GM20431 (cell line): ENCODE measurements around the gene ARHGAP31.
"Not testable (repeated sequence)": the region's sequence is repeated elsewhere in the genome, so short reads cannot be mapped to it uniquely, and the experiment has no call there.

ENCODE experiments used
- in situ Hi-C: fragments of 300-500 bp; cut with MseI, MboI; formaldehyde crosslinking; loops from one replicate; pipeline ENCODE4 v1.15.0; 2020; ENCODE audit warnings: low sequenced_read_pairs; ENCODE audit not compliant: unreplicated experiment

ARHGAP31 gene

DNA sequence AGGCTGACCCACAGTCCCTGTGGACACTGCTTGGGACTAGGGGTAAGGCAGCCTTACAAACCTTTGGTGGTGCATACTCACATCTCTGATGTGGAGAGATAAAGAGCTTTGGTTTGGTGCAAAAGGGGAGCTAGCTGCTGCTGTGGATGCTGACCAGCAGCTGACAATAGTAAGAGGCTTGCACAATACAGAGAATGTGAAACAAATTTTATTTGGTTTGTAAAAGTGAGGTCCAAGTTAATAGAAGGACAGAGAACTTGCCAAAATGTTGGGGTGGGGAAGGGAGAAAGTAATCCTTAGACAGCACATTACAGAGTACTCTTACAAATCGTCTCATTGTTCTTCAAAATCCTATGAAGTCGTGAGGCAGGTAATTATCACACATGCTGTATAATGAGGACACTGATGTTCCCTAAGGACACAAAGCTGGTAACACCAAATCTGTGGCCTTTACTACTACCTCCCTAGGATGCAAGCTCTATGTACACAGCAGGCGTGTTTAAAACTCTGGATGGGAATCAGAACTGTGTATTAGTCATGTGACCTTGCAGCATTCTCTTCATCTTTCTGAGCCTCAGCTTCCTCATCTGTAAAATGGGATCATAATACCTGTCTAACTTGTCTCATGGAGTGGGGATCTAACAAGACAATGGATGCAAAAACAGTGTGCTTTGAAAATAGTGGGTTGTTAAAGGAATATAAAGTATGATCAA is 21.6 kb downstream of the ARHGAP31 start:
- in situ Hi-C loops, result no loop called here

DNA sequence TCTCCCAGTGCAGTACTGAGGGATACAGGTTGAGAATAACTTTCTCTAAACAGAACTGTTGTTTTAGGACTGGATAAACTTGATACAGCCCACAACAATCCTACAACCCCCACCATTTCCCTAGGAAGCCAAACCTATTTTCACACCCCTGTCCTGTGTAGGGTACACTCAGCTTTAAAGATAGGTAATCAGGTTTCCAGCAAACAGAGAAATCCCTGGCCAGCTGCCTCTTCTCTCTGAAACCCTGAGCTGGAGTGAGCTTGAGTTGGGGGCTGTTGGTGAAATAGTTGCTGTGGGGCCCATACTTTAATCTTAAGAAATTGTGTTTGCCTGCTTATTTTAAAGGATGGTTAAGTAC is 22.1 kb downstream of the ARHGAP31 start:
- in situ Hi-C loops, result no loop called here

DNA sequence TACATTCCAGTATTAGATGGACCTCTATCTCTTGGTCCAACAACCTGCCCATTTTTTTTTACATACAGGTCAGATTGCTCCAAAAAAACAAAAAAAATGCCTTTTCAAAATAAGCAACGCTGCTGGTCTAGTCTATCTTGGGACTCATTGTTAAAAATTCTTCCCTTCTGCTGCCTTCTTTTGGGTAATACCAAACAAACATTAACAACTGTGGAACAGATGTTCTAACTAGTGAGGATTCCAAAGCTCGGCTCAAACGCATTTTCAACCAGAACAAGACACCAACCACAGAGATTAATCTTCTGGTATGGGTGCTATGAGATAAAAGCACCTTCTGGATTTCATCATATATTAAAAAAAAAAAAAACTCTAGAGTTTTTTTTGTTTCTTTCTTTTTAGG is 24.7 kb downstream of the ARHGAP31 start:
- in situ Hi-C loops, result no loop called here

DNA sequence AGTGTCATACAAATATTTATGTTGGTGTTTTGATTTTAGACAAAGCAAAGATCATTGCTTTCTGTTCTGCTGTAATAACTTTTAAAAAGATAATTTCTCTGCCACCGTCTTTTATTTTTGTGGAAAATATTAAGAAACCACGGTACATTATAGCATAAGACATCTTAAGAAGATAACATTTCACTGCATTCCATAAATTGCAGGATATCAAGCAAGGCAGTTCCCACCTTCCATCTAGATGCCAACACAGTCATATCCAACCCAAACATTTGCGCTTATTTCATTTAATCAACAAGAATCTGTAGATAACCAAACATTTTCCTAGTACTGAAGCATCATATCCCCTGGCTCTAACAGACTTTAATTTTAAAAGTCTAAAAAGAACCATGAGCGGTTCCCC is 25.1 kb downstream of the ARHGAP31 start:
- in situ Hi-C loops, result no loop called here

DNA sequence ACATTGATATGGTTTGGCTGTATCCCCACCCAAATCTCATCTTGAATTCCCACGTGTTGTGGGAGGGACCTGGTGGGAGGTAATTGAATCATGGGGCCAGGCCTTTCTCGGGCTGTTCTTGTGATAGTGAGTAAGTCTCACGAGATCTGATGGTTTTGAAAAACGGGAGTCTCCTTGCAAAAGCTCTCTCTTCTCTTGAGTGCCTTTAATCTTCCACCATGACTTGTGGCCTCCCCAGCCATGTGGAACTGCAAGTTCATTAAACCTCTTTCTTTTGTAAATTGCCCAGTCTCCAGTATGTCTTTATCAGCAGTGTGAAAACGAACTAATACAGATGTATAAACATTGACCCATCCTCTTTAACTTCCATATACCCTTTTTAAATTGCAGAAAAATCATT is 26.6 kb downstream of the ARHGAP31 start:
- in situ Hi-C loops, result not testable (repeated sequence)

- in situ Hi-C loops, result no loop called here
Measured at GRCh38 chr3:119322021-119322834, 28.0 kb downstream of the ARHGAP31 start.

- in situ Hi-C loops, result no loop called here
Measured at GRCh38 chr3:119322835-119323722, 28.9 kb downstream of the ARHGAP31 start.

DNA sequence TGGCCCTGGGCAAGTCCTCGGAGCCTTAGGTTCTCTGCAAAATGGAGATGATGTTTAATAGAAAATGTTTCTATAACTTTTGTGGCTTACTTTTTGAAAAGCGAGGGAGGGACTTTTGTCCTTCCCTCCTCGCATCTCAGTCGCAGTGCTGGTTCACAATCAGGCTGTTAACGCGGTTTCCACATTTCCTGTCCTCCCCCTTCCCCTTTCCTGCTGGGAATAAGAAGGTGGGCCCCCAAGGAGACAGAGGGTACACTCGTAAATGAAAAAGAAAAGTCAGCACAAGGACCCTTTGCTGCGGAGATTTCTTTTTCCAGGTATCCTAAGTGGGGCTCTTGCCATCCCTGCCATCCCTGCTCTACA is 29.5 kb downstream of the ARHGAP31 start:
- in situ Hi-C loops, result no loop called here

DNA sequence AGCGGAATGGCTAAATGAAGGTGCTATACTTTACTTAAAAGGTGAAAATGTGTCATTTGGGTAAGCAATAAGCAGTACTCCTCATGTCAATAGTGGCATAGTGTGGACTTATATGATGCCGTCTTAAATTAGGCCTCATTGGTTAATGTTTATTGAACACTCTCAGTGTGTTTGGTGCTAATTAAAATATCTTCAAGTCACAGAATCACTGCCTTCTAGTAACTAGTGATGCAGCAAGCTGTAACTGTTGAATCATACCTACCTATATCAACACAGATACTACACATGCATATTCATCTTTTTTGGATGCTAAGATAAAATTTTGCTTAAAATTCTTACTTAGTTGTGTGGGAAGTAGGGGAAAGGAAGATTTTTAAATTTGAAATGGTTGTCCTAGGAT is 30.7 kb downstream of the ARHGAP31 start:
- in situ Hi-C loops, result no loop called here

DNA sequence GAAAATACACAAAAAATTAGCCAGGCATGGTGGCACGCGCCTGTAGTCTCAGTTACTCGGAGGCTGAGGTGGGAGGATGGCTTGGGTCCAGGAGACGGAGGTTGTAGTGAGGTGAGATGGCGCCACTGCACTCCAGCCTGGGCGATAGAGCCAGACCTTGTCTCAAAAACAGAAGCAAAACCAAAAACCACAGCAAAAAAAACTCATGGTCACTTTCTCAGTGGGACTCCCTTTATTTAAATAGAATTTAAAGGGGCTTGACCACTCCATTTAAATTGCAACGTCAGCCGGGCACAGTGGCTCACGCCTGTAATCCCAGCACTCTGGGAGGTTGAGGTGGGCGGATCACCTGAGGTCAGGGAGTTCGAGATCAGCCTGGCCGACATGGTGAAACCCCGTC is 32.8 kb downstream of the ARHGAP31 start:
- in situ Hi-C loops, result no loop called here

GRCh38 chr3:119329551-119329950 is 35.4 kb downstream of the ARHGAP31 start:
- in situ Hi-C loops, result no loop called here

GRCh38 chr3:119330181-119330580 is 36.0 kb downstream of the ARHGAP31 start:
- in situ Hi-C loops, result no loop called here

- in situ Hi-C loops, result no loop called here
Measured at GRCh38 chr3:119330858-119331257, 36.7 kb downstream of the ARHGAP31 start.

DNA sequence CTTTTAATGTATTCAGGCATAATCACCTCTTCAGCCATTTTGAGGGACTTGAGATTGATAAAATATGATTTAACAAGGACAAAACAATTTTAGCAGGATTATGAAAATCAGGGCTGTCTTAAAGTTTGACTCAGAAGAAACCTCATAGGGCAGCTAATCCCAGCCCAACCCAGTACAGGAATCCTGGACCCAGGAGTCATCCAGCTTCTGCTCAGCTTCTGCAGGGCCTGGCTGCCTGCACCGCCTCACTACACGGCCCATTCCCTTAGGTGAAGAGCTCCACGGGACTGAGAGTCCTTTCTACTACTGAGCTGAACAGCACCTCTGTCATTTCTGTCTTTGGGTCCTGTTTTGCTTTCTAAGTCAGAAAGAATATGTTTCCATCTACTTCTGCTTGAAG is 37.5 kb downstream of the ARHGAP31 start:
- in situ Hi-C loops, result no loop called here

- in situ Hi-C loops, result no loop called here
Measured at GRCh38 chr3:119333773-119334509, 39.8 kb downstream of the ARHGAP31 start.

DNA sequence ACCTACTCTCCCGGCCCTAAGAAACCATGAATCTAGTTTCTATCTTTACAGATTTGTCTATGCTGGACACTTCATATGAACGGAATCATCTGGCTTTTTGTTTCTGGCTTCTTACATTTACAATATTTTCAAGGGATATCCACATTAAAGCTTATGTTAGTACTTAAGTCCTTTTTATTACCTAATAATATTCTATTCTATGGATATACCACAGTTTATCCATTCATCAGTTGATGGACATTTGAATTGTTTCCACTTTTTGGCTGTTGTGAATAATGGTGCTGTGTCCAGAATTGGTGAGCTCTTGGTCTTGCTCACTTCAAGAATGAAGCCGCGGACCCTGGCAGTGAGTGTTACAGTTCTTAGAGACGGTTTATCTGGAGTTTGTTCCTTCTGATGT is 42.6 kb downstream of the ARHGAP31 start:
- in situ Hi-C loops, result no loop called here

- in situ Hi-C loops, result not testable (repeated sequence)
Measured at GRCh38 chr3:119337407-119337806, 43.2 kb downstream of the ARHGAP31 start.

GRCh38 chr3:119338754-119339153 is 44.6 kb downstream of the ARHGAP31 start:
- in situ Hi-C loops, result no loop called here

- in situ Hi-C loops, result no loop called here
Measured at GRCh38 chr3:119340014-119340413, 45.8 kb downstream of the ARHGAP31 start.

DNA sequence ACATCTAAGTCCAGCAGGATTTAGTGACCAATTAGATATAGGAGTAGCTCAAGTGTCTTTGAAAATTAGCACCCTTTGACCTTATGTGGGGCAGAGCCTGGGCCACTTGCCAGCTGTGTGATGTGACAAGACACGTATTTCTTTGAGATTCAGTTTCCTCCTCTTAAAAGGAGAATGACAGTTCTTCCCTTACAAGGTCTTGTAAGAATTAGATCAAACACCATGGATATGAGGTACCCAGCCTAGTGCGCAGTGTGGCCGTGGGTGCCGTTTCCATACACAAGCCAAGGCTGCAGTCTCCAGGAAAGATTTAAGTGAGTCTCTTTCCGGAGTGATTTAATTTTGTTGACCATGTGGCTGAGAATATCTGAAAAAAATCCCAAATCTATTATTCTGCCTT is 46.3 kb downstream of the ARHGAP31 start:
- in situ Hi-C loops, result no loop called here
